ENCODE results near the gene DDX25. TPM values are rescaled to one million over a fixed set of nuclear protein-coding genes. Genes with fewer than 3 reads are reported as not detected.

The DDX25 gene
- total and polyA plus RNA-seq, 9 of the 15 experiments (the other 6 are each of a cell fraction or from before 2014, with no cell fraction given) = not detected

- TF ChIP-seq ZBTB12 (CRISPR knock-in tag; IDR thresholded peaks at IDR 0.05) (no peak), PHF20 (IDR thresholded peaks at IDR 0.05; ENCODE audit: partially characterized antibody) (no peak), ZNF316 (IDR thresholded peaks at IDR 0.05) (no peak), TCF3 (CRISPR knock-in tag; IDR thresholded peaks at IDR 0.05) (no peak), PHF8 (IDR thresholded peaks at IDR 0.05; ENCODE audit: borderline replicate concordance, low read length) (no peak), EP300 (IDR thresholded peaks at IDR 0.05; ENCODE audit: low read length) (no peak), CREB3 (tag; conservative IDR thresholded peaks at IDR 0.05; ENCODE audit: low read depth) (no peak), RREB1 (CRISPR knock-in tag; IDR thresholded peaks at IDR 0.05) (no peak), FOXK2 (conservative IDR thresholded peaks at IDR 0.05 in 1 of 2, IDR thresholded peaks at IDR 0.05 in 1 of 2; ENCODE audit: low read depth in 2 of 2) (no peak), BRF1 (IDR thresholded peaks at IDR 0.05; ENCODE audit: borderline replicate concordance, extremely low read depth, insufficient read length) (no peak), DMBX1 (CRISPR knock-in tag; IDR thresholded peaks at IDR 0.05; ENCODE audit: borderline replicate concordance) (no peak), ZNF165 (CRISPR knock-in tag; IDR thresholded peaks at IDR 0.05; ENCODE audit: borderline replicate concordance) (no peak)
Measured at GRCh38 chr11:125938418-125938817, 34.1 kb downstream of the DDX25 start (continued).

Measured in K562 (cell line).